ENCODE measurements around the gene FCER1G.
"Not testable (repeated sequence)": the region's sequence is repeated elsewhere in the genome, so short reads cannot be mapped to it uniquely, and the experiment has no call there.

The FCER1G gene

GRCh38 chr1:161233102-161233501 is 18.0 kb downstream of the FCER1G start:
- no peaks in the 10 kb centered on the region for H3K36me3 ChIP-seq (ENCODE audit: insufficient read depth, low read length)
- no peaks in the 10 kb centered on the region for H3K27me3 ChIP-seq (ENCODE audit: insufficient read depth, low read length)
- H3K79me2 ChIP-seq (ENCODE audit: control insufficient read depth, insufficient read depth, low read length, unreplicated experiment) = no peaks in the 10 kb centered on the region
- H2AFZ ChIP-seq (ENCODE audit: low read length, unreplicated experiment) = no peak overlapping the region
- no peak overlapping the region for H3K4me3 ChIP-seq (ENCODE audit: low read depth, low read length)
- H3K27ac ChIP-seq (ENCODE audit: low read depth, low read length) = no peak overlapping the region
- H3K4me1 ChIP-seq (ENCODE audit: control insufficient read depth, insufficient read depth, low read length, unreplicated experiment) = no peaks in the 10 kb centered on the region

GRCh38 chr1:161235957-161236775 is 21.1 kb downstream of the FCER1G start:
- Histone ChIP-seq H3K36me3 (ENCODE audit: insufficient read depth, low read length) (no peaks in the 10 kb centered on the region), H3K4me3 (ENCODE audit: low read depth, low read length) (no peak overlapping the region), H2AFZ (ENCODE audit: low read length, unreplicated experiment) (no peak overlapping the region), H3K4me1 (ENCODE audit: control insufficient read depth, insufficient read depth, low read length, unreplicated experiment) (no peaks in the 10 kb centered on the region), H3K27ac (ENCODE audit: low read depth, low read length) (no peak overlapping the region), H3K79me2 (ENCODE audit: control insufficient read depth, insufficient read depth, low read length, unreplicated experiment) (no peaks in the 10 kb centered on the region), H3K27me3 (ENCODE audit: insufficient read depth, low read length) (no peaks in the 10 kb centered on the region)

GRCh38 chr1:161238039-161238473 is 23.0 kb downstream of the FCER1G start, which contains the start of gene NR1I3:
Gene NR1I3, minus strand, starts transcription at chr1:161238203. Its CDS starts 1,638 bp downstream, at chr1:161236565.
- Histone ChIP-seq H3K27ac (ENCODE audit: low read depth, low read length) (no peak within 1 kb of the TSS), H3K4me3 (ENCODE audit: low read depth, low read length) (no peak within 1 kb of the TSS), H3K27me3 (ENCODE audit: insufficient read depth, low read length) (no peaks in the 10 kb centered on the region), H3K79me2 (ENCODE audit: control insufficient read depth, insufficient read depth, low read length, unreplicated experiment) (no peaks in the 10 kb centered on the region), H2AFZ (ENCODE audit: low read length, unreplicated experiment) (no peak within 1 kb of the TSS), H3K4me1 (ENCODE audit: control insufficient read depth, insufficient read depth, low read length, unreplicated experiment) (no peaks in the 10 kb centered on the region), H3K36me3 (ENCODE audit: insufficient read depth, low read length) (no peaks in the 10 kb centered on the region)

- Histone ChIP-seq H2AFZ (ENCODE audit: low read length, unreplicated experiment) (no peak overlapping the region), H3K79me2 (ENCODE audit: control insufficient read depth, insufficient read depth, low read length, unreplicated experiment) (no peaks in the 10 kb centered on the region), H3K36me3 (ENCODE audit: insufficient read depth, low read length) (no peaks in the 10 kb centered on the region), H3K4me1 (ENCODE audit: control insufficient read depth, insufficient read depth, low read length, unreplicated experiment) (no peaks in the 10 kb centered on the region), H3K27me3 (ENCODE audit: insufficient read depth, low read length) (no peaks in the 10 kb centered on the region), H3K27ac (ENCODE audit: low read depth, low read length) (no peak overlapping the region), H3K4me3 (ENCODE audit: low read depth, low read length) (no peak overlapping the region)
Observed at GRCh38 chr1:161241682-161242081, 26.6 kb downstream of the FCER1G start.

- no peak overlapping the region for H2AFZ ChIP-seq (ENCODE audit: low read length, unreplicated experiment)
- no peaks in the 10 kb centered on the region for H3K79me2 ChIP-seq (ENCODE audit: control insufficient read depth, insufficient read depth, low read length, unreplicated experiment)
- no peak overlapping the region for H3K27ac ChIP-seq (ENCODE audit: low read depth, low read length)
- no peak overlapping the region for H3K4me3 ChIP-seq (ENCODE audit: low read depth, low read length)
- no peaks in the 10 kb centered on the region for H3K36me3 ChIP-seq (ENCODE audit: insufficient read depth, low read length)
- H3K27me3 ChIP-seq (ENCODE audit: insufficient read depth, low read length) = no peaks in the 10 kb centered on the region
- H3K4me1 ChIP-seq (ENCODE audit: control insufficient read depth, insufficient read depth, low read length, unreplicated experiment) = no peaks in the 10 kb centered on the region
Observed at GRCh38 chr1:161242313-161242712, 27.2 kb downstream of the FCER1G start.

GRCh38 chr1:161244888-161245287 is 29.8 kb downstream of the FCER1G start:
- no peak overlapping the region for H2AFZ ChIP-seq (ENCODE audit: low read length, unreplicated experiment)

GRCh38 chr1:161250100-161250499 is 35.0 kb downstream of the FCER1G start:
- not testable (repeated sequence) for H2AFZ ChIP-seq (ENCODE audit: low read length, unreplicated experiment); H3K27me3 ChIP-seq (ENCODE audit: insufficient read depth, low read length); H3K27ac ChIP-seq (ENCODE audit: low read depth, low read length); H3K79me2 ChIP-seq (ENCODE audit: control insufficient read depth, insufficient read depth, low read length, unreplicated experiment); H3K4me3 ChIP-seq (ENCODE audit: low read depth, low read length); H3K36me3 ChIP-seq (ENCODE audit: insufficient read depth, low read length); H3K4me1 ChIP-seq (ENCODE audit: control insufficient read depth, insufficient read depth, low read length, unreplicated experiment)

More at GRCh38 chr1:161244888-161245287, 29.8 kb downstream of the FCER1G start:
- H3K4me1 ChIP-seq (ENCODE audit: control insufficient read depth, insufficient read depth, low read length, unreplicated experiment) = no peaks in the 10 kb centered on the region
- H3K36me3 ChIP-seq (ENCODE audit: insufficient read depth, low read length) = no peaks in the 10 kb centered on the region
- no peak overlapping the region for H3K4me3 ChIP-seq (ENCODE audit: low read depth, low read length)
- no peaks in the 10 kb centered on the region for H3K27me3 ChIP-seq (ENCODE audit: insufficient read depth, low read length)
- H3K27ac ChIP-seq (ENCODE audit: low read depth, low read length) = no peak overlapping the region
- H3K79me2 ChIP-seq (ENCODE audit: control insufficient read depth, insufficient read depth, low read length, unreplicated experiment) = no peaks in the 10 kb centered on the region

- Histone ChIP-seq H2AFZ (ENCODE audit: low read length, unreplicated experiment) (no peak overlapping the region), H3K4me3 (ENCODE audit: low read depth, low read length) (no peak overlapping the region), H3K36me3 (ENCODE audit: insufficient read depth, low read length) (no peaks in the 10 kb centered on the region), H3K4me1 (ENCODE audit: control insufficient read depth, insufficient read depth, low read length, unreplicated experiment) (no peaks in the 10 kb centered on the region), H3K79me2 (ENCODE audit: control insufficient read depth, insufficient read depth, low read length, unreplicated experiment) (no peaks in the 10 kb centered on the region), H3K27me3 (ENCODE audit: insufficient read depth, low read length) (no peaks in the 10 kb centered on the region), H3K27ac (ENCODE audit: low read depth, low read length) (no peak overlapping the region)
Observed at GRCh38 chr1:161250829-161251228, 35.7 kb downstream of the FCER1G start.

GRCh38 chr1:161251579-161251978 is 36.5 kb downstream of the FCER1G start:
- Histone ChIP-seq H2AFZ (ENCODE audit: low read length, unreplicated experiment) (no peak overlapping the region), H3K27me3 (ENCODE audit: insufficient read depth, low read length) (no peaks in the 10 kb centered on the region), H3K36me3 (ENCODE audit: insufficient read depth, low read length) (no peaks in the 10 kb centered on the region), H3K4me3 (ENCODE audit: low read depth, low read length) (no peak overlapping the region), H3K27ac (ENCODE audit: low read depth, low read length) (no peak overlapping the region), H3K79me2 (ENCODE audit: control insufficient read depth, insufficient read depth, low read length, unreplicated experiment) (no peaks in the 10 kb centered on the region), H3K4me1 (ENCODE audit: control insufficient read depth, insufficient read depth, low read length, unreplicated experiment) (no peaks in the 10 kb centered on the region)

- H3K79me2 ChIP-seq (ENCODE audit: control insufficient read depth, insufficient read depth, low read length, unreplicated experiment); H3K36me3 ChIP-seq (ENCODE audit: insufficient read depth, low read length); H2AFZ ChIP-seq (ENCODE audit: low read length, unreplicated experiment); H3K4me1 ChIP-seq (ENCODE audit: control insufficient read depth, insufficient read depth, low read length, unreplicated experiment); H3K4me3 ChIP-seq (ENCODE audit: low read depth, low read length); H3K27ac ChIP-seq (ENCODE audit: low read depth, low read length): not testable (repeated sequence)
- H3K27me3 ChIP-seq (ENCODE audit: insufficient read depth, low read length) = peaks cover 33% of the 10 kb centered on the region
Observed at GRCh38 chr1:161255302-161255701, 40.2 kb downstream of the FCER1G start.

GRCh38 chr1:161255955-161256520 is 40.9 kb downstream of the FCER1G start:
- not testable (repeated sequence) for H3K4me1 ChIP-seq (ENCODE audit: control insufficient read depth, insufficient read depth, low read length, unreplicated experiment); H3K4me3 ChIP-seq (ENCODE audit: low read depth, low read length); H2AFZ ChIP-seq (ENCODE audit: low read length, unreplicated experiment); H3K36me3 ChIP-seq (ENCODE audit: insufficient read depth, low read length); H3K27ac ChIP-seq (ENCODE audit: low read depth, low read length); H3K79me2 ChIP-seq (ENCODE audit: control insufficient read depth, insufficient read depth, low read length, unreplicated experiment)
- peaks cover 40% of the 10 kb centered on the region for H3K27me3 ChIP-seq (ENCODE audit: insufficient read depth, low read length)
